Activated effector memory CD4-positive, alpha-beta T cell treated with anti-CD3 and anti-CD28 coated beads, Interleukin-2, amount 50 U/mL, for 16 hours (primary cell): ENCODE results near the gene USP6.
"Not testable (repeated sequence)": the region's sequence is repeated elsewhere in the genome, so short reads cannot be mapped to it uniquely, and the experiment has no call there.

Source experiments
- DNase-seq: peaks from one replicate; pipeline ENCODE4 v3.0.0-alpha.2; 2020

USP6 gene

GRCh38 chr17:5122586-5123342 lies 6.9 kb downstream of the USP6 start:
- DNase-seq: peak; percentile 59

- peak; percentile 49 for DNase-seq
Measured at GRCh38 chr17:5123343-5124124, 7.7 kb downstream of the USP6 start.

GRCh38 chr17:5124125-5124760 lies 8.4 kb downstream of the USP6 start:
- DNase-seq: not testable (repeated sequence)

GRCh38 chr17:5124896-5125295 lies 9.1 kb downstream of the USP6 start:
- DNase-seq: not testable (repeated sequence)

- no peak for DNase-seq
Measured at GRCh38 chr17:5126719-5127488, 11.1 kb downstream of the USP6 start.

- DNase-seq: no peak
Measured at GRCh38 chr17:5127910-5128309, 12.1 kb downstream of the USP6 start.

- not testable (repeated sequence) for DNase-seq
Measured at GRCh38 chr17:5128387-5128786, 12.6 kb downstream of the USP6 start.

GRCh38 chr17:5128905-5129535 lies 13.2 kb downstream of the USP6 start:
- DNase-seq: no peak

GRCh38 chr17:5129770-5130169 lies 13.9 kb downstream of the USP6 start:
- DNase-seq: not testable (repeated sequence)

GRCh38 chr17:5130261-5130660 lies 14.4 kb downstream of the USP6 start:
- DNase-seq: not testable (repeated sequence)

- DNase-seq: not testable (repeated sequence)
Measured at GRCh38 chr17:5130687-5131086, 14.9 kb downstream of the USP6 start.

- DNase-seq: no peak
Measured at GRCh38 chr17:5131146-5131715, 15.4 kb downstream of the USP6 start.

- not testable (repeated sequence) for DNase-seq
Measured at GRCh38 chr17:5131799-5132502, 16.1 kb downstream of the USP6 start.

GRCh38 chr17:5132503-5133225 lies 16.8 kb downstream of the USP6 start:
- not testable (repeated sequence) for DNase-seq

- no peak for DNase-seq
Measured at GRCh38 chr17:5133311-5133710, 17.5 kb downstream of the USP6 start.

- not testable (repeated sequence) for DNase-seq
Measured at GRCh38 chr17:5133961-5134360, 18.1 kb downstream of the USP6 start.

GRCh38 chr17:5134571-5134970 lies 18.7 kb downstream of the USP6 start:
- not testable (repeated sequence) for DNase-seq

GRCh38 chr17:5135131-5135712 lies 19.4 kb downstream of the USP6 start:
- DNase-seq: not testable (repeated sequence)

GRCh38 chr17:5135726-5136579 lies 20.1 kb downstream of the USP6 start:
- DNase-seq: no peak
